Transverse colon (tissue), 4 donors: ENCODE data around the gene USP20. TPM values are rescaled to one million over a fixed set of nuclear protein-coding genes. Genes with fewer than 3 reads are reported as not detected.
A peak's percentile ranks its signal among the peaks of the same experiment; 100 is the strongest.
"Not testable (repeated sequence)": the region's sequence is repeated elsewhere in the genome, so short reads cannot be mapped to it uniquely, and the experiment has no call there.

Experiments used
- DNase-seq: peaks from one replicate; pipeline ENCODE4 v3.0.0-alpha.2; 2019
- H3K27ac ChIP-seq, 4 donors: fragments of 200-600 bp; sonication (generic); 2 replicates each; pipeline ENCODE4 v1.5.1; 2016 to 2018; ENCODE audit warnings: inconsistent platforms in 4 of 4
- H3K27me3 ChIP-seq: fragments of 200-600 bp; sonication (generic); 2 replicates; pipeline ENCODE4 v1.5.1; 2017; ENCODE audit warnings: inconsistent platforms
- H3K36me3 ChIP-seq, 4 donors: fragments of 200-600 bp; sonication (generic); 2 replicates each; pipeline ENCODE4 v1.5.1; 2017 to 2019; ENCODE audit warnings: inconsistent platforms in 4 of 4
- H3K4me1 ChIP-seq, 4 donors: fragments of 200-600 bp; sonication (generic); 2 replicates each; pipeline ENCODE4 v1.5.1; 2017 to 2020; ENCODE audit warnings: inconsistent platforms in 4 of 4
- H3K4me3 ChIP-seq, 4 donors: fragments of 200-600 bp; sonication (generic); 1 replicate in 1 of 4; 2 replicates in 3 of 4; pipeline versions ENCODE4 v1.5.1 to v1.6.1; 2017 to 2019; ENCODE audit warnings: inconsistent platforms in 4 of 4
- H3K9me3 ChIP-seq, 2 donors: fragments of 200-600 bp; sonication (generic); 2 replicates each; pipeline ENCODE4 v1.5.1; 2017 to 2019; ENCODE audit warnings: inconsistent platforms in 2 of 2
- CTCF ChIP-seq, 5 experiments: fragments of 200-600 bp in 3 of 5; fragments of 450-650 bp in 2 of 5; sonication (generic) in 3 of 5; IDR thresholded peaks; 1 replicate in 2 of 5; 2 replicates in 3 of 5; pipeline ENCODE4 v1.5.1; 2016 to 2017; ENCODE audit warnings: antibody characterized with exemption in 5 of 5, inconsistent platforms in 3 of 5, mild to moderate bottlenecking in 2 of 5, moderate library complexity in 1 of 5
- EP300 ChIP-seq: sonication (generic); formaldehyde crosslinking; IDR thresholded peaks from one replicate; pipeline ENCODE4 v1.6.1; 2017; ENCODE audit warnings: antibody characterized with exemption, low read depth
- POLR2A ChIP-seq: fragments of 450-650 bp; IDR thresholded peaks from one replicate; pipeline ENCODE4 v1.6.1; 2016; ENCODE audit warnings: antibody characterized with exemption, mild to moderate bottlenecking, moderate library complexity
- POLR2AphosphoS5 ChIP-seq, 3 donors: sonication (generic); formaldehyde crosslinking; IDR thresholded peaks; one replicate each; pipeline ENCODE4 v1.6.1; 2016; ENCODE audit warnings: antibody characterized with exemption in 3 of 3
- WGBS, 2 donors: methylation state at CpG; one replicate each; pipeline ENCODE4 v1.1.5; 2018; ENCODE audit warnings: low coverage in 1 of 2; 5-methylcytosine and 5-hydroxymethylcytosine counted together
- in situ Hi-C, 4 donors: fragments of 200-750 bp; cut with MboI; loops; one replicate each; pipeline versions ENCODE4 v1.15.0 to v1.15.1; 2017; ENCODE audit warnings: low sequenced_read_pairs in 3 of 4, low pct_ligation_motif_present in 1 of 4, low pct_unique_long_range_greater_than_20kb in 1 of 4
- intact Hi-C: fragments of 100-400 bp; cut with DNase I; formaldehyde crosslinking; loops from one replicate; pipeline ENCODE4 v1.15.1; 2023; ENCODE audit warnings: low total_unique reads
- total RNA-seq, 4 donors: library from RNA; depleted of rRNA; stranded (reverse); fragments of >200 nt; gene quantifications; one replicate each; pipeline ENCODE4 v1.1.0, GENCODE V29; 2016

The USP20 gene
- total RNA-seq, 4 donors from 2014 or later, result 18.3 to 40.0 (median 25.3) TPM

GRCh38 chr9:129889122-129889940, 54.1 kb downstream of the USP20 start:
- intact Hi-C loops (loop anchor here (10.0 kb wide), 1 partner anchor 345 kb away; no protein-coding TSS in a partner anchor), in situ Hi-C loops (loop anchor here in 3 of 4 donors (25.0 kb wide), 2 partner anchors 148 to 348 kb away; partner anchors contain the start of gene FNBP1 (in 2 of the 3))
- Histone ChIP-seq H3K4me1 (peaks cover 17 to 75% (median 48%) of the 10 kb centered on the region in 4 donors), H3K27ac (peak overlapping the region; percentile 85 to 90 (median 87)), H3K27me3 (no peaks in the 10 kb centered on the region), H3K4me3 (no peak overlapping the region), H3K9me3 (no peaks in the 10 kb centered on the region), H3K36me3 (no peaks in the 10 kb centered on the region)
- no peak for DNase-seq
- TF ChIP-seq CTCF (IDR thresholded peaks at IDR 0.05), result no peak
- 58 to 73% methylated on average over 15 to 31 of the region's 31 CpGs for WGBS, 2 donors

- peak; percentile 69 for DNase-seq
- 75% methylated on average over 35 of the region's 37 CpGs; no CpG with 5 or more reads in 1 of the 2 donors for WGBS, 2 donors
- Histone ChIP-seq H3K9me3 (no peaks in the 10 kb centered on the region), H3K27me3 (no peaks in the 10 kb centered on the region), H3K27ac (peak overlapping the region; percentile 85 to 90 (median 87)), H3K36me3 (no peaks in the 10 kb centered on the region), H3K4me1 (peaks cover 11 to 67% (median 40%) of the 10 kb centered on the region in 4 donors), H3K4me3 (peak overlapping the region in 1 of 4 donors; percentile 22)
- in situ Hi-C loops, result loop anchor here in 3 of 4 donors (10.0 to 25.0 kb wide), 3 partner anchors 147 to 347 kb away; partner anchors contain the start of gene FNBP1 (in 3 of the 3)
- intact Hi-C loops, result loop anchor here (10.0 kb wide), 1 partner anchor 345 kb away; no protein-coding TSS in a partner anchor
- TF ChIP-seq POLR2AphosphoS5 (IDR thresholded peaks at IDR 0.05), result no peak
- no peak for TF ChIP-seq CTCF (IDR thresholded peaks at IDR 0.05)
- no peak for TF ChIP-seq POLR2A
Measured at GRCh38 chr9:129889941-129890717, 54.9 kb downstream of the USP20 start.

- intact Hi-C loops, DNase-seq, H3K9me3 ChIP-seq, H3K36me3 ChIP-seq, H3K27me3 ChIP-seq: not testable (repeated sequence)
- peak overlapping the region in 1 of 4 donors; percentile 22 for H3K4me3 ChIP-seq
- WGBS, 2 donors, result 60 to 74% methylated on average over 3 to 14 of the region's 14 CpGs
- H3K27ac ChIP-seq, result peak overlapping the region; percentile 85 to 90 (median 87)
- peaks cover 8 to 62% (median 35%) of the 10 kb centered on the region in 4 donors for H3K4me1 ChIP-seq
- in situ Hi-C loops, result loop anchor here in 3 of 4 donors (10.0 to 25.0 kb wide), 3 partner anchors 146 to 346 kb away; partner anchors contain the start of gene FNBP1 (in 3 of the 3)
Measured at GRCh38 chr9:129890718-129891299, 55.6 kb downstream of the USP20 start.

GRCh38 chr9:129891569-129891968, 56.3 kb downstream of the USP20 start:
- H3K36me3 ChIP-seq, result peaks cover 0 to 11% (median 0%) of the 10 kb centered on the region in 4 donors
- WGBS, 2 donors, result 48 to 55% methylated on average over 4 of the region's 4 CpGs
- H3K27me3 ChIP-seq, result no peaks in the 10 kb centered on the region
- intact Hi-C loops (no loop called here), in situ Hi-C loops (loop anchor here in 3 of 4 donors (10.0 to 25.0 kb wide), 3 partner anchors 146 to 346 kb away; partner anchors contain the start of gene FNBP1 (in 3 of the 3))
- peak overlapping the region; percentile 85 to 90 (median 87) for H3K27ac ChIP-seq
- peaks cover under 1 to 54% (median 27%) of the 10 kb centered on the region in 4 donors for H3K4me1 ChIP-seq
- DNase-seq, result no peak
- TF ChIP-seq EP300 (no peak), POLR2AphosphoS5 (IDR thresholded peaks at IDR 0.05) (no peak), CTCF (IDR thresholded peaks at IDR 0.05) (no peak), POLR2A (no peak)
- H3K4me3 ChIP-seq, result no peak overlapping the region
- H3K9me3 ChIP-seq, result no peaks in the 10 kb centered on the region
